ENCODE data around the gene LIF.
"Not testable (repeated sequence)": the region's sequence is repeated elsewhere in the genome, so short reads cannot be mapped to it uniquely, and the experiment has no call there.

The LIF gene

DNA sequence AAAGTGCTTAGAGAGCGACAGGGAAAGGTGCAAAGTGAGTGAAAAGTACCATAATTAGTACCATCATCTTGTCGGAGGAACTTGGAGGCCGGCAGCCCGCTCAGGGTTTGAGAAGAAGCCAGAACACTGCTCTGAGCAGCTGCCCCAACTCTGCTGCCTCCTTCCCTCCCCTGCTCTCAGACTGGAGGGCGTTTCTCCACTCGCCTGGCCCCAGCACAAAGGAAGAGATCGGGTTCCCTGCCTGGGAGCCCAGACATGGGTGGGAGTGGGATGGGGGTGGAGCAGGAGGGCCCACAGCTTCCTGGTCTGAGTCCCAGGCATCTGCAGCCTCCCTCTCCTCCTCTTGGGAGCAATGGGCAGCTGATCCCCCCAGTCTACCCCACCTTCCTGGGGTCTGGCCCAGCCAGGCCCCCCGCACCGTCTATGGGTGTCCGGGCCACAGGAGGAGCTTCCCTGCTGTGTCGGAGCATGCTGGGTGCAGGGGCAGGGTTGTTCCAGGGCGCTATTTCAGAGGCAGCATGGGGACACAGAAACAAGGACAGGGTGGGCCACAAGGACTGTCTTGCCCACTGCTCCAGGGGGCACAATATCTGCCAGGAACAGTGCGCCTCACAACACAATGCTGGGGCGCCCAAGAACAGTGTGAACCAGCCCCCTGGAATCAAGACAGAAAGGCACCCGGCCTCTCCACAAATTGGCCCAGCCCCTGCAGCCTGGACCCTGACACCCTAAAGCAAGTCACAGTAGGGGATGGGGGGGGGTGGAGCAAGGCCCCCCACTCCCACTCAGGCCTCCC, 4.8 kb downstream of the LIF start:
- DNase-seq, result no peak

DNA sequence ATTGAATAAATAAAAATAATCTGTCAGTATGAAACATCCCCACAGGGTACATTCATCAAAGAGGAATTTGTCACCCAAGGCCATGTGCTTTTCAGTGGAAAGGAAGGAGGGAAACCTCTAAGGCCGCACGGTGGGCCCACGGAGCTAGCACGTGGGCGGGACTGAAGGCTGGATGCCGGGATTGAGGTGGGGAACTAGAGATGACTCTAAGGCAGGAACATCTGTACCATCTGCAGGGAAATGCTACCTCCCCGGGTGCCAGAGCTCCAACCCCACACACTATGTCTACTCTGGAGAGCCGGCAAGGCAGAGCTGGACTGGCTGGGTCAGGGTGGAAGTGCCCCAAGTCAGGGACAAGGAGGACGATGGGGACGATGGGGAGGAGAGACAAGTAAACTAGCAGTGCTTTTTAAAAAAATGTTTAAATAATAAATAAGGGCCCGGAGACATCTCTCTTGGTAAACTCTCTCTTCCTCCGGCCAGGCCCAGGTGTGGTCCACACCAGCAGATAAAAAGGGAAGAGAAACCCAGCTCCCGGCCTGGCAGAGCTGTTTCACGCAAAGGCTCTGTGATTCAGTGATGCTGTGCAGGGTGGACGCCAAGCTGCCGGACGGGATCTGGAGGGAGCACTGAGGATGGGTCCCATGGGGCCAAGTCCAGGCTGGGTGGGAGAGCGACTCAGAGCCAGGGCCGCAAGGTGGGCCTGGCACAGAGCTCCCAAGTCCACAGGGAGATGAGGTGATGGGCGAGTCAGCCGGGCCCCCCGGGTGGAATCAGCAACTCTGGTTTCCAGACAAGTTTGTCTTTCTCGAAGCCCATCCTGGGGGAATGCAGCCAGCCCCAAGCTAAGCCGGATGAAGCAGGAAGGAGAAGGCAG, 5.8 kb downstream of the LIF start:
- no peak for DNase-seq

DNA sequence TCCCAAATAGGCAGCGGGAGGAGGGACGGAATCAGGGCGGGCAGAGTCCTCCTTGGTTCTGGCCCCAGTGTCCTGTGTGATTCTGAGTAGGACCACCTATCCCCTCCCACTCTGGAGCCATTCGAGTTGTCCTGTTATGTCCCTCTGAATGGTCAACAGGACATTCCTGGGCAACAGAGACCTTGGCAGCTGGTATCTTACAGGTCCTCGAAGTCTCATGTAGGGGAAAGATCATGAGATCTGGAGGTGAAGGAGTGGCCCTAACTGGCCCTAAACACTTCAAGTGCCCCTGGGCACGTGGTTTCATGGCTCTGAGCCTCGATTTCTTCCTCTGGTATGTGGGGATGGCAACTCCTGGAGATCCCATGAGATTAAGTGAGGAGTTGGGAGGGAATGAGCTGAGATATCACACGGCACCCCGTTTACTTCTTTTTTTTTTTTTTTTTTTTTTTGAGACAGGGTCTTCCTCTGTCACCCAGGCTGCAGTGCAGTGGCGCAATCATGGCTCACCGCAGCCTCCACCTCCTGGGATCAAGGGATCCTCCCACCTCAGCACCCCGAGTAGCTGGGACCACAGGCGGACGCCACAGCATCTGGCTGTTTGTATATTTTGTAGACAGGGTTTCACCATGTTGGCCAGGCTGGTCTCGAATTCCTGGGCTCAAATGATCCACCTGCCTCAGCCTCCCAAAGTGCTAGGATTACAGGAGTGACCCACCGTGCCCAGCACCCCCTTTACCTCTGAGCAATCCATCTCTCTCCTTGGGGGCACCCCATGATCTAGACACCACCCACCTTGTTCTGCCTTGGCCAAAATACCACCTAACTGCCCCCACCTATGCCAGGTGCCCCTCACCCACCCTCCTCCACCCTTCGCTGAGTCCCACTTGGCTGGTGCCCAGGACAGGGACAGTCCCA, 6.8 kb downstream of the LIF start:
- DNase-seq, result no peak

DNA sequence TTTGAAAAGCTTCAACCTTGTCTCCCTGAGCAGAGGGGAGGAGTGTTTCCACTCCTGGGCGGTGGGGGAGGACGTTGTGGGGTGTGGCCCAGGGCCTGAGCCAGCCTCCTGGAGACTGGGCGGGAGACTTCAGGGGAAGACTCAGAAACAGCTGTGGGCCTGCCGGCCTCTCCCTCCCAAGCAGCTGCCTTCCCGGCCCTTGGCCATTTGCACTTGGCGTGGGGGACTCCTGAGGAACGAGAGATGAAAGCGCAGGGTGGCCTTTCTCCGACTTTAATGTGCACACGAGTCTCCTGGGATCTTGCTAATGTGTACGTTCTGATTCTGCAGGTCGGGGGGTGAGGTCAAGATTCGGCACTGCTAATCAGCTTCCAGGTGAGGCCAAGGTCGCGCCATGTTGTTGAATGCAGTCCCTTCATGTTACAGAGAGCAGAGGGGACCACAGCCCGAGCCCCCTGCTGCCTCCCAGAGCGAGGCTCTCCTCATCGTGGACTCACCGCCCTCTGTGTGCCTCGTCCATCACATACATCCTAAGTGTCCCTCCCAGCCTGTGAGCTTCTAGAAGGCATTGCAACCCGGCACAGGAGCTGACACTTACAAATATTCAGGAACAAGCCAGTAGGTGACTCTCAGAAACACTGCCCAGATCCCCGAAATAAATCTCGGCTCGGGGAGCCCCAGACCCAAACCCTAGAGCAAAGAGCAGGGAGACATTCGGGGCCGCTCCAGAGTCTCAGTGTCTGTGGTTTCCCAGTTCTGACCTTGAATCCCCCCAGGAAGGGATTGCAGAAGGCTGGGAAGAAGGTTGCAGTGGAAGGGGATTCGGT, 7.7 kb downstream of the LIF start:
- DNase-seq, result no peak

DNA sequence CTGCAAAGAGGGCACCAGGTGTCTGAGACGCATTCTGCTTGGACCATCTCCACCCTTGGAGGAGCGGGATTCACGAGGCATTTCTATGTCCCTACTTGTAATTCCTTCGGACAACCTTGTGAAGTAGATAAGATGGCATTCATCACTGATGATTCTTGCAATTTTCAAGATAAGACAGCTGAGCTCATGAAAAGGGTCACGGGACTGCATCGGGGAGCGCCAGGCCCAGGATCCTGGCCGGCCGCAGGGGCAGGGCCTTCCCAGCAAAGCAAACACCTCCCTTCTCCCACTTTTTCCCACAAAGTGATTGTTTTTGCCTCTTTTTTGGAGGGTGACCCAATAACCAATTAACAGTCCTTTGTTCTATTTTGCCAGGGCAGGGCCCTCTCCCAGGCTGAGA, 8.4 kb downstream of the LIF start:
- no peak for DNase-seq

DNA sequence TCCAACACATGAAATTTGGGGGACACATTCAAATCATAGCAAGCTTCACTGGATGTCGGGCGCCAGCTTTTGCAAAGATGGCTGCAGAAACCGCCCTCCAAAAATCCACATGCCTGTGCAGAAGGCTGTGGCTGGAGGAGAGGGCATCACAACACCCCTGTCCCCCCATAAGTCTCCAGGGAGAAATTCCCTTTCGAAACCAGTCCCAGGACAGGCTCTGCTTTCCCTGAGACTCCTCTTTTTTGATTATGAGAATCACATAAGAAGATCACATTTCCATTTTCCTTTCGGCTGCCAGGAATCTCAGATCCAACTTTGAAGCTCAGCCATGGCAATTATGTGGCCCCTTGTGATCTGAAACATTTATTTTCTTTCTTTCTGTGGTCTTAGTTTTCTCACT, 9.7 kb downstream of the LIF start:
- no peak for DNase-seq

DNA sequence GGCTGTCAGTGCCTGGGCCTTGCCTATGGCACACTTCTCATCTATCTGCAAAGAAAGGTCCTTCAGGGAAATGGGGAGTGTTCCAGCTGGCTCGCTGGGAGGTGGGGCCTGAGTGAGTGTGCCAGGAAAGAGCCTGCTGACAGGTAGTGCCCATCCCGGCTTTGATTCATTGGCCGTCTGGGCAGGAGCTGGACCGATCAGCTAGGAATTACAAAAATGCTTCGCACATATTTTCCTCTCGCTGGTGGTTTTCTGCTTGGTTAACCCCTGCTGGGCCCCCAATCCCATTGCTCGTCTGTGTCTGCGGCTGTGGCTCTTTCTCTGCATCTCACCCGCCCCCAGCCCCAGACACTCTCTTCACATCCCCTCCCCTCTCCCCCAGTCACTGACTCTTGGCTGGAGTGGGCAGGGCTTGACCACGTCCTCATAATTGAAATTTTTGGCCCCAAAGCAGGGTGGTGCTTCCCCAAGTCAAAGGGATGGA, 10.8 kb downstream of the LIF start:
- no peak for DNase-seq

DNA sequence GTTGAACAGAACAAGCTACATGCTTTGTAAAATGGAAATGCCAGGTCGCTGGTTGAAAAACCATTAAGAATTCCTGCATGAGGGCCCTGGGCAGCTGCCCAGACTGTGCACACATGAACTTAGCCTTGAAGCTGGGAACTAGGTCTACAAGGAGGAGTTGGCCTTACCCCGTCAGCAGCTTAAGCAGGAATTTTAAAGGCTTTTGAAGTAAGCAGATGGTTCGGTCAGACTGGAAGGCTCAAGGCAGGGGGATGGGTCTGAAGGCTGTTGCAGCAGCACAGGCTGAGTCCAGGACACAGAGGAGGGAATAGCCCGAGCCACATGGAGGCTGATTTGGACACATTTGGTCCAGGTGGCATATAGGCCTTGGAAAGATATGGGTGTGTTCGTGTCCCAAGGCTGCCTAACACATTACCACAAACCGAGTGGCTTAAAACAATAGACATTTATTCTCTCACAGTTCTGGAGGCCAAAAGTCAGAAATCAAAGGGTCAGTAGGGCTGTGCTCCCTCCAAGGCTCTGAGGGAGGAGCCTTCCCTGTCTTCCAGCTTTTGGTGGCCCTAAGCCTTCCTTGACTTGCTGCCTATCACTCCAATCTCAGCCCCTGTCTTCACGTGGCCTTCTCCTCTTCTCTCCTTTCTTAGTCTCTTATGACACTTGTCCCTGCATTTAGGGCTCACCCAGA, 11.6 kb downstream of the LIF start:
- DNase-seq, result no peak

DNA sequence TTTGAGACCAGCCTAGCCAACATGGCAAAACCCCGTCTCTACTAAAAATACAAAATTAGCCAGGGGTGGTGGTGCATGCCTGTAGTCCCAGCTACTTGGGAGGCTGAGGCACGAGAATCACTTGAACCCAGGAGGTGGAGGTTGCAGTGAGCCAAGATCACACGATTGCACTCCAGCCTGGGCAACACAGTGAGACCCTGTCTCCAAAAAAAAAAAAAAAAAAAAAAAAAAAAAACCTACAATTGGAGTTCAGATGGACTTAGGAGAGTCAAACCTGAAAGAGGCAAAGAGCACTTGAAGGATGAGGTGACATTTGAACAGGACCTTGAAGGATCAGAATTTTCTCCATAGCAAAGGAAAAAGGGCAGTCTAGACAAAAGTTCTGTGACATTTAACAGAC, 12.2 kb downstream of the LIF start:
- DNase-seq, result not testable (repeated sequence)

DNA sequence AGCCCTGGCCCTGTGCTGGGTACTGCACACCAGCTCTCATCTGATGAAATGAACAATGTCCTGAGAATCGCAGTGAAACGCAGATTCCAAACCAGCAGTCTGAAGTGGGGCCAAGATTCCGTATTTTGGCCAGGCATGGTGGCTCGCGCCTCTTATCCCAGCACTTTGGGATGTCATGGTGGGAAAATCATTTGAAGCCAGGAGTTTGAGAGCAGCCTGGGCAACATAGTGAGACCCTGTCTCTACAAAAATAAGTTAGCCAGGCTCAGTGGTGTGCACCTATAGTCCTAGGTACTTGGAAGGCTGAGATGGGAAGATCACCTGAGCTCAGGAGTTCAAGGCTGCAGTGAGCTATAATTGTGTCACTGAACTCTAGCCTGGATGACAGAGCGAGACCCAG, 13.0 kb downstream of the LIF start:
- DNase-seq, result no peak

DNA sequence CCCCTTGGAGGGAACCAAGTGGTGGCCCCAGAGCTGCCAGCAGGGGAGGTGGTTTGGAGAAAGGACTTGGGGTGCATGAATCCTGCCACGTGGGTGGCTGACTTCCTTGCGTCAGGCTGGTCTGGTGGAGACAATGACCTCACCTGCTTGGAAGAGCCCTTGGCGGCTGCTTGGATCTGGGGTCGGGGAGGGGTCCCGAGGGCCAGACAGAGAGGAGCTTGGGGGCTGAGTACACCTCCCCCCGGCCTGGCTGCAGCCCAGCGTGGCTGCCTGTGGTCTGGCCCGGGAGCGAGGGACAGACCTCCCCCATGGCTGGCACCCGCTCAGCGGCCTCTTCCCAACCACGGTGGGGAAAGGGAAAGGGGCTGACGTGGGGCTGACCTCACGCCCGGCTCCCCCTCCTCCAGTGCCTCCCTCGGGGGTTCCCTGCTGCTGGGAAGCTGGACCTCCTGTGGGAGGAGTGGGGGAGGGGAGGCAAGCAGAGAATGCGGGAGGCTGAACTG, 13.8 kb downstream of the LIF start:
- DNase-seq, result no peak

DNA sequence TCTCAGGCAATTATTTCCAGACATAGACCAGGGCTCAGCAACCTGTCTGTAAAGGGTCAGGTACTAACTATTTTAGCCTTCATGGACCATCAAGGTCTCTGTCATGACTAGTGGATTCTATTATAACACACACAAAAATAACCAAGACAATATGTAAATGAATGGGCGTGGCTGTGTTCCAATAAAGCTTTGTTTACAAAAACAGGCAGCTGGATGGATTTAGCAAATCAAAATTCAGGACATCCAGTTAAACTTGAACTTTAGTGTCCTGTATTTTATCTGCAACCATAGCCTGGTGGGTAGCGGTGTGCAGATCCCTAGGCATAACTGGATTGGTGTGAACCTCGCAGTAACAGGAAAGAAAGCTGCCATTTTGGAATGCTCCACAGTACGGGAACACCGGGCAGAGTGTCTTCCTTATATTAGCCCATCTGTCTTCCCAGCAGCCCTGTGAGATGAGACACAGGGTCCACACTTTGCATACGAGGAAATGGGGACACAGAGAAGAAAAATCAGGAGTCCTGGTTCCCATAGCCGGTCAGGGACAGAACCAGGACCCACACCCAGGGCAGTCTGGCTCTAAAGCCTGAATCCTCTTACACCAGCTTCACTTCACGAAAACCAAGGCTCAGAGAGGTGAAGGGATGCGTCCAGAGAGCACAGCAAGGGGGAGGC, 15.6 kb downstream of the LIF start:
- DNase-seq, result no peak

DNA sequence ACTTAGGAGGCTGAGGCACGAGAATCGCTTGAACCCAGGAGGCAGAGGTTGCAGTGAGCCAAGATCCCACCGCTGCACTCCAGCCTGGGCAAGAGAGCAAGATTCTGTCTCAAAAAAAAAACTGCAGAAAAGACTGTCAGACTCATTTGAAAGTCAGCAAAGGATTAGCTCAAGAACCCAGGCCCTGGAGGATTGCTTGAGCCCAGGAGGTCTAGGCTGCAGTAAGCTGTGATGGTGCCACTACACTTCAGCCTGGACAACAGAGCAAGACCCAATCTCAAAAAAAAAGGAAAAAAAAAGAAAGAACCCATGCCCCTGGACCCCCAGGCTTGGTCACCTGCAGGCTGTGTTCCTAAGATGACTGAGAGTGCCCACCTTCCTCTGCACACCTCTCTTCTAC, 16.2 kb downstream of the LIF start:
- no peak for DNase-seq

DNA sequence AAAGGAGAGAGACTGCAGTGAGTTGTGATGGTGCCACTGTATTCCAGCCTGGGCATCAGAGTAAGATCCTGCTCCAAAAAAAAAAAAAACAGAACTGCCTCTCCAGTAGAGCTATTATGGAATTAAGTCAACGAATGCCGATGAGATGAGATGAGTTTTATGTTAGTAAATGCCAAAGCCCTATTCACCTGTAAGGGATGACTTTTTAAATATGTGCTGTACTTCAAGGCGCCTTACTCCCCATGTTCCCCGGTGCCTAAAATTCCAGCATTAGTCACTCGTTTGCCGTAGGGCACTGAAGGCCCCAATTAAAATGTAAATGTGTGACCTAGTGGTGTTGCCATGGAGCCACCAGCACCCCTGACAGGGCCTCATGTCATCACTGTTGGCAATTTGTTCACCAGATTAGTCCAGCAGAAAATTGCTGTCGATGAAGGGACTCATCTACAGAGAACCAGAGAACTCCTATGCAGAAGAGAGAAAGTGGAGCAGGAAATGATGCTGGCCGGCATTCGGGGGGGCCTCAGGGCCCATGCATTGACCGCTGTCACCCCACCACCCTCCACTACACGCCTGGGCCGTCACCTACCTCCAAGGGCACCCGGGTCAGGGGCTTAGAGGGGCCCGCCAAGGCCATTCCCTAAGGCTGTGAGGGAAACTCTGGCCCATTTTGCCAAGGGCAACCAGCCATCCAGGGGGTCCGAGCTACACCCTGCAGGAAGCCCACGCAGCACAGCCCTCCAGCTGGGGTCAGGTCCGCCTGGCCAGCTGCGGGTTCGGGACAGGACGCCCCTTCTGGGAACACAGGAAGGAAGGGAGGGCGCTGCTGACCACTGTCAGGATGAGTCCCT, 17.8 kb downstream of the LIF start:
- DNase-seq, result no peak

DNA sequence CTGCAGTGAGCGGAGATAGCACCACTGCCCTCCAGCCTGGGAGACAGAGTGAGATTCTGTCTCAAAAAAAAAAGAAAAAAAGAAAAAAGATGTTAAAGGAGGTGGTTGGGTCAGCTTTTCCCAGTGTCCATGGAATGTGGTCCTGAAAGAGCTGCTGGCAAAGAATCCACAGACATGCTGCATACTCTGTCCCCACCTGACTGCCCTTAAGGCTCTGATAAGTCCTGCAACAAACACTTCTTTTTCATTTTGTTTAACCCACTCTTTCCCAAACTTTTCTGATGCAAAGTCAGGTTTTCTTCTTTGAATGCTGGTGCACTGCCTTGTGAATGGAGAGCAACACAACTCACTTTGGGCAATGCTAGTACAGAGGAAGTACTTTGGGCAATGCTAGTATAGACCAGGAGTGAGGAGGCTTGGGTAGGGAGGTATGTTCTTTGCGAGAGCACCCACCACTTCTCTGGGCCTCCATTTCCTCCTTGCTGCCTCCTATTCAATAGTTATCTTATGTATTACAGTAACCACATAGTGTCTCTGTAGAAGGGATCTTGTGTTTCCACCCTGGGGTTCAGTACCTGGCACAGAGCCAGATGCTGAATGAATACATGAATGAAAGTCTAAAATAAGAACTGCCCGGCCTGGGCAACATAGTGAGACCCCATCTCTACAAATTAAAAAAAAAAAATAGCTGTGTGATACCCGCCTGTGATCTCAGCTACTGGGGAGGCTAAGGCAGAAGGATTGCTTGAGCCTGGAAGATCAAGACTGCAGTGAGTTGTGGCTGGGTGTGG, 18.9 kb downstream of the LIF start:
- DNase-seq, result no peak

DNA sequence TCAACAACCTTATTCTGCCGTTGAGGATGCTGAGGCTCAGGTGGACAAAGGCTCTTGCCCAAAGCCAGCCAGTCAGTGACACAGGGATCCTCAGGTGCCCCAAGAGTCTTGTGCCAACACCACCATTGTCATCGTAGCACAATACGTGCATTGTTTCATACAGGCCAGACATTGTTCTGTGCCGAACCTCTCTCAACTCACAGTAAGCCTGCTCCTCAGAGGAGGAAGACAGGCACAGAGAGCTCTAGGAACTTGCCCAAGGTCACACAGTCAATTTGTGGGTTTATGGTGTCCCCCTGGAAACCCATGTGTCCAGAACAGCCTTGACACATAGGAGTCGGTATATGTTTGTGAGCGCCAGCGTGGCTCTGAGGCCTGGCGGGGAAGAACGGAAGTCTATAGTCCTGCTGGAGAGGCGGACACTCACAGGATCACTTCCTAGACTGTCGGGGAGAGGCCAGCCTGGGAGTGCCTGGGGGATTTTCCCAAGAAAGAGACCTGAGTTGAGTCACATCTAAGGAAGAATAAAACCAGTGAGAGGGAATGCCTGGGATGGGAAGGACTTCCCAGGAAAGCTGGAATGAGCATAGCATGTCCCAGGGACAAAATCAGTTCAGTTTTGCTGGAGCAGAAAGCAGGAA, 20.2 kb downstream of the LIF start:
- DNase-seq, result no peak

DNA sequence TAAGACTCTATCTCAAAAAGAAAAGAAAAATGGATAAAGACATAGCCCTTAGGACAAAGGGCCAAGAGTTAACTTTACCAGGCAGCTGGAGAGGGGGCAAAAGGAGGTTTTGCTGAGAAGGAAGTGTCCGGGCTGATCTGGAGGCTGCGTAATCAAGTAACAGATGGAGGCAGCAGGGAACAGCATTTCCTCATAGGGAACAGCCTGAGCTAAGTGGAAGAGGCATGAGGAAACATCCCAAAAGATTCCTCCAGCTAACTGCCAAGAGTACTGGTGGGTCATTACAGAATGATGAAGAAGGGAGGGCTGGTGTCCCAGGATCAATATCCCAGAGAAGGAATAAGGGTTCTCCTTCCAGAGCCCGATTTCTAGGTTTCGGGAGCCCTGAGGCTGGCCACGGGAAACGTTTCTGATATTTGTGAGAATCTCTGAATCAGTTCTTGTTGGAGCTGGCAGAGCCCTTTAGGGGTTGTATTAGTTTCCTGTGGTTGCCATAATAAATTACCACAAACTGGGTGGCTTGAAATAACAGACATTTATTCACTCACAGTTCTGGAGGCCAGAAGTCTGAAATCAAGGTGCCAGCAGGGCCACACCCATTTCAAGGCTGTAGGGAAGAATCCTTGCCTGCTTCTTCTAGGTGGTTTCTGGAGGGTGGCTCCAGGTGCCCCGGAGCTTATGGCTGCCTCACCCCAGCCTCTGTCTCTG, 21.2 kb downstream of the LIF start:
- no peak for DNase-seq
